Daoy (cell line): Measurements from ENCODE around the gene DNLZ. TPM values are rescaled to one million over a fixed set of nuclear protein-coding genes. Genes with fewer than 3 reads are reported as not detected.
A peak's percentile ranks its signal among the peaks of the same experiment; 100 is the strongest.
"Not testable (repeated sequence)": the region's sequence is repeated elsewhere in the genome, so short reads cannot be mapped to it uniquely, and the experiment has no call there.

ENCODE experiments used
- DNase-seq: peaks from one replicate; pipeline ENCODE4 v3.0.0-alpha.2; 2015; ENCODE audit warnings: low read depth
- total RNA-seq: library from RNA; depleted of rRNA; stranded (reverse); fragments of >200 nt; shearing (Covaris generic); gene quantifications from 2 replicates; pipeline ENCODE4 v1.2.3, GENCODE V29; 2014

The DNLZ gene
- total RNA-seq, 1 experiment from 2014 or later, result 120 TPM

DNA sequence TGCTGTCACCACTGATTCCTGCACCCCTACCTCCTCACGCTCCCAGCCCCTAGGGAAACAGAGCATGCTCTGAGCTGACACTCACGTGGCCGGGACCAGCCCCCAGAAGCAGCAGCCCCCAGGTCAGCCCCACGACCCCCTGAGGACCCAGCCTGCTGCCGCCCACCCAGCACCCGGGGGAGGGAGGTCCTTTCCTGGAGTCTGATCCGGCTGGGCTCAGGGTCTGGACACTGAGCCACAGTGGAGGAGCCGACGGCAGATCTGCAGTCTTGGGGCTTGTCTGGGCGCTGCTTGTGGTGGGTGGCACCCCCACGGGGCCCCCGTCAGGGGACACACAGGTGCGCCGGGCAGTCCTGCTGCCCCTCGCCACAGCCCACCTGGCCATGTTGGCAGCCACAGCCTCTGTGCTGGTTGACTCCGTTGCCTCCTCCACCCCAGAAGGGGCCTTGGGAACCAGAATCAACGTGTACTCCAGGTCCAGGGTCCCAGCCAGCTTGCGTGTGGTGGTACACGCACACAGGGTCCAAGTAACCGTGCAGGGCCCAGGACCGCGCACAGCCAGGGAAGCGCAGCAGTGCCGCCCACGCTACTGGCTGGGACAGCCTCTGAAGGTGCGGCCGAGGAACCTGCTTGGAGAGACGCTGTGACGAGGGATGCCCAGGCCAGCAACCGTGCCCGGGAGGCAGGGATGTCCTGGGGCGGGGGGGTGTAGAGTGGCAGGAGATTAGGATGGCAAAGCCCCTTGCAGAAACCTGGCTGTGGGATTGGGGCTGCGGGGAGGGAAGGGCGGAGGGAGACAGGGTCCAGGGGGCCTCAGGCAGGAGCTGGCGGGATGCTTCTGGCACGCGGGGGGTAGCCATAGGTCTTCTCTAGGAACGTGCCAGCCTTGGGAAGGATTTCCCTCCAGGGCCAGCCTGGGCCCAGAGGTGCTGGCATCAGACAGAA lies 3.5 kb downstream of the DNLZ start:
- DNase-seq, result no peak

DNA sequence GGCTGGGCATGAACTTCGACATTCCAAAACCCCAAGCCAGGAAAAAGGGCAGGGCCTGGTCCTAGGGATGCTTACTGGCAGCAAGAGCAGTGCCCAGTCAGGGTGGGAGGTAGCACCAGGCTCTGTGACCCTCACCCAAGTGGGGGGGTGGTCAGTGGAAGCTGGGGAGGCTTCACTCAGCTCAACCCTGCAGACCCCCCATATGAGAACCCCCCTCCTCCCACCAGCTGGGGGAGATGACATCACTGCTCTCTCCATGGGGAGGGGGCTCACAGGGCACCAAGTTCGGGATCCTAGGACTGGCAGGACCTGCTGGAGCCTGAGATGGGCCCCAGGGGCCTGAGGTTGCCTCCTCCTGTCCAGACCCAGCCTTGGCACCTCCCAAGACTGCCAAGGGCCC lies 4.7 kb downstream of the DNLZ start:
- no peak for DNase-seq

DNA sequence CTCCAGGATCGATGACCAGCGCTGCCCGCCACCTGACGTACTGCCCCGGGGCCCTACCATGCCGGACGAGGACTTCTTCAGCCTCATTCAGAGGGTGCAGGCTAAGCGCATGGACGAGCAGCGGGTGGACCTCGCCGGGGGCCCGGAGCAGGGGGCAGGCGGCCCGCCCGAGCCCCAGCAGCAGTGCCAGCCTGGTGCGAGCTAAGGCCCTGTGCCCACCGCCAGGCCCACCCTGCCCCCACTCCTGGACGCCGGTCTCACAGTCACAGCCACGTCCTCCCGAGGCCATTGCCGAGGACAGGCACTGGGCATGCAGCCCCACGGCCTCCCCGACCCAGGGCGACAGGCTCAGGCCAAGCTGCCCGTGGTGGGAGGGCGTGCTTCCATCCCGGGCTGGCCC lies 5.5 kb downstream of the DNLZ start:
- DNase-seq, result no peak

DNA sequence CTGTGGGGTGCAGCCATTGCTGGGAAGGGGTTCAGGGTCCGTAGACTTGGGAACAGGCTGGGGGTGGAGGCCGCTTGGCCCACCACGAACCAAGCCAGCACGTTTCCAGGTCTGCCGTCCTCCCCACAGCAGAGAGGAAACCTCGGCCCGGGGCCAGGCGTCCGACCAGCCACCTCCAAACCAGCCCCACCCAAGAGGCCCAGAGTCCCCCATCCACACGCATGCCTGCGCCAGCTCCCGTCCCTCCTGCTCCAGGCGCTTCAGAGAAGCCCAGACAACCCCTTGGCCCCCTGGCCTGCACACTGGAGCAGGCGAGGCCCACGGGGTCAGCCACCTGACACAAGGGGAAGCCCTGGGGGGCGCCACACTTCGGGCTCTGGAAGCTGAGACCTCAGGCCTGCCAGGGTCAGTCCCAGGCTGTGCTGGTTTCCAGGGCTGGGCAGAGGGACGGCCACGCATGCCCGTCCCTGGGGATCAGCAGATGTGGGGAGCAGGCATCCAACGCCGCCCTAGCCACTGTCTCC lies 6.3 kb downstream of the DNLZ start:
- no peak for DNase-seq

DNA sequence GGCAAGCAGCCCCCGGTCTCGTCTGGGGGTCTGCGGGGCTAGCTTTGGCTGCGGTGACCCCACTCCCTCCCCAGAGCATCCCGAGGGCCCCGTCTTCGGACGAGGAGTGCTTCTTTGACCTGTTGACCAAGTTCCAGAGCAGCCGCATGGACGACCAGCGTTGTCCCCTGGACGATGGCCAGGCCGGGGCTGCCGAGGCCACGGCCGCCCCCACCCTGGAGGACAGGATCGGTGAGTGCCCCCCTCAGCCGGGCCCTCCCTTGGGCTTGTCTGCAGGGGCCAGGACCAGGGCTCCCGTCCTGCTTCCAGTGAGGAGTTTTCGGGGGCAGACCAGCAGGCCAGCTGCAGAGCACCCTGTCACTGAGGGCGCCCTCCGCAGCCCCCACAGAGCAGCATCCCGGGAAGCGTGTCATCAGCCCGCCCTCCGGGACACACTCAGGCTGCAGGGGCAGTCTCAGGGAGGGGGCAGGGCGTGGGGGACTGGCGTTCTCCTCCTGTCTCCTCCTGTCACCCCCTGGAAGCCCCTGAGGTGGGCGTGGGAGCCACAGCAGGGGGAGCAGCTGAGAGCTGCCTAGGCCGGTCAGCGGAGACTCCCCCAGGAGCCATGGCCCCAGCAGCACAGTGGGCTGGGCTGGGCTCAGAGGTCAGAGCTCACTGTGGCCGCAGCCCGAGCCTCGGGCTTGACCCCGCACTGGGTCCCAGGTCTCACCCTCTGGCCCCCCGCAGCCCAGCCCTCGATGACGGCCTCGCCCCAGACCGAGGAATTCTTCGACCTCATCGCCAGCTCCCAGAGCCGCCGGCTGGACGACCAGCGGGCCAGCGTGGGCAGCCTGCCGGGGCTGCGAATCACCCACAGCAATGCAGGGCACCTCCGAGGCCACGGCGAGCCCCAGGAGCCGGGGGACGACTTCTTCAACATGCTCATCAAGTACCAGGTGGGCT lies 7.7 kb downstream of the DNLZ start:
- DNase-seq, result no peak

DNA sequence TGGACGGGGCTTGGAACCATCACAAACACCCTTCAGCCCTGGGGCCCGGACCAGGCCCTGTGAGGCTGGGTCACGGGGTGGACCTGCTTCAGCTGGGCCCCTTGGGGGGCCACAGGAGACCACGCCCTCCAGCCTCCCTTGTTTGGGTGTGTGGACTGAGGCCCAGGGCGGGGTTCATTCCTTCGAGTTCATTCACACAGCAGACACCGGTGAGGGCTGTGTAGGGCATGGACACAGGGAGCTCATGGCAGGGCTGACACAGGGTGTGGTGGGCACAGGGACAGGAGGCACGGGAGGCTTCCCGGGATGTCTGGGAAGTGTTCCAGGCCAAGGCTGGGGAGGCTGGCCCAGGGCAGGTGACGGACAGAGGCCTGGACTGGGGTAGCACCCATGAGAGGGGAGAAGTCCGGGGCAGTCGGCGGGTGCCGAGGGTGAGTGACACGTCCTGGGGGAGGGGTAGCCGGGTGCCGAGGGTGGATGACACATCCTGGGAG lies 8.9 kb downstream of the DNLZ start:
- peak; percentile 59 for DNase-seq

DNA sequence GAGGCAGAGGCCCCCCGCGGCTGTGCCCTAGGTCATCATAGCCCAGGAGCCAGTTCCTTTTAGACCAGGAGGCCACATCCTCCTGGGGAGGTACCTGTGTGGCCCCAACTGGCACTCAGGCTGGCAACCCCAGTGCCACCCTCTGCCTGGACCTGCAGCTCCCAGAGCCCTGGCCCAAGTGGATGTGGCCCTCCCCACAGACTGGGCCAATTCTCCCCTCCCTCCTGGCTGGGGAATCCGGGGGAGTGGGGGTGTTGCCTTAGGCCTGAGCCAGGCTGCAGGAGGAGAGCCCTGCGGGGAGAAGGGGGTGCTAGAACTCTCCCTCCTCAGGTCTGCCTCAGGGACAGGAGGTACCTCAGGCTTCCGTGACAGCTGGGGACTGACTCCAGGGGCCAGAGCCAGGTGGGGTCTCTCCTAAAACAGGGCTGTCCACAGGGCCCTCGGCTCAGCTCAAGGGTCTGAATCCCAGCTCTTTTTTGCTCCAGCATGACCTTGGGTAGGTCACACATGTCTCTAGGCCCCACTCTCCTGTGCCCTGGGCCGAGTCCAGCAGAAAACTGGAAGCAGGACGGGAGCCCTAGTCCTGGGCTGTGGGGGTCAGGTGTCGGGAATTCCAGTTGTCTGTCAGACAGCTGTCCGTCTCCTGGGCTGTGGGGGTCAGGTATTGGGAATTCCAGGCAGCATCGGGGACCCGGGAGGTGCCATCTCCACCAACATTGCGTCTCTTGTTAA lies 9.6 kb downstream of the DNLZ start:
- no peak for DNase-seq

DNA sequence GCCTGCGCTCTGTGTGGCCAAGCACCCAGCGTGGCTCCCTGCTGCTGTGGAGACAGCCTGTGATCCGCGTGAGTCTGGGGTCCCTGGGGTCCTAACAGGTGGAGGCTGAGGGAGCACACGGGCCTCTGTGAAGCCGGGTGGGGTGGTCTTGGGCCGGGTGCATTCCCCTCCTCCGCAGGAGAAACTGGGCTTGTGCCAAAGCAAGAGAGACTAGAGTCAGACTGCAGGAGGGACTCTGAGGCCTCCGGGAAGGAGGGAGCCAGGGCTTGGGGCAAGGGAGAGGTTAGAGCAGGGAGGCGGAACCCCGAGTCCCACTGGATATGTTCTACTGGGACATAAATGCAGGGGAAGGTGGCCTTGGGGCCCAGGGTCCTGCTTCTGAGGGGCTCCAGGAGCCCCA lies 10.5 kb downstream of the DNLZ start:
- no peak for DNase-seq

DNA sequence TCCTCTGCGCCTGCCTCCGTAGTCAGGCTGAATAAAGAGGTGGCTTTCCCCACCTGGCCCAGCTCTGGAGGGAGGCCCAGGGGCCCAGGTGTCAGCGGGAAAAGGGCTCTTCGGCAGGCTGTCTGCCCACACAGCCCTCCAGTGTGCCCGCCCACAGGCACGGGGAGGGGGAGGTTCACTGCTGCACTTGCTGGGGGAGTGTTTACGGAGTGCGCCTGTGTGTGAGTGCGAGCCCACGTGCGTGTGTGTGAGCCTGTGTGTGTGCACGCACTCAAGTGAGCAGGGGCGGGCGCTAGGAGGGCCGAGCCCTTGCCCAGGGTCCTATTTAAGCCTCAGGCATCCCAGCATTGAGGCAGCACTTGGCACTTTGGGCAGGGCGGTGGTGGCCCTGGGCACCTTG lies 10.9 kb downstream of the DNLZ start:
- DNase-seq, result no peak

DNA sequence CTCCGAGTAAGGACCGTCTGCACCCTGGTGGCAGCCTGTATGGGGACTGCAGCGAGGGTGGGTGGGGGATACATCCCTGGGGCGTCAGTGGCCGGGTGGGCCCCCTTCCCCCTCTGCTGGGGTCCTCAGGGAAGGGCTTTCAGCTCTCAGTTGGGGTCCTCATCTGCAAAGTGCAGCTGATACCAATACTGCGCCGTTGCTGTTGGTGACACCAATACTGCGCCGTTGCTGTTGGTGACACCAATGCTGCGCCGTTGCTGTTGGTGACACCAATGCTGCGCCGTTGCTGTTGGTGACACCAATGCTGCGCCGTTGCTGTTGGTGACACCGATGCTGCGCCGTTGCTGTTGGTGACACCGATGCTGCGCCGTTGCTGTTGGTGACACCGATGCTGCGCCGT lies 11.7 kb downstream of the DNLZ start:
- DNase-seq, result not testable (repeated sequence)

DNA sequence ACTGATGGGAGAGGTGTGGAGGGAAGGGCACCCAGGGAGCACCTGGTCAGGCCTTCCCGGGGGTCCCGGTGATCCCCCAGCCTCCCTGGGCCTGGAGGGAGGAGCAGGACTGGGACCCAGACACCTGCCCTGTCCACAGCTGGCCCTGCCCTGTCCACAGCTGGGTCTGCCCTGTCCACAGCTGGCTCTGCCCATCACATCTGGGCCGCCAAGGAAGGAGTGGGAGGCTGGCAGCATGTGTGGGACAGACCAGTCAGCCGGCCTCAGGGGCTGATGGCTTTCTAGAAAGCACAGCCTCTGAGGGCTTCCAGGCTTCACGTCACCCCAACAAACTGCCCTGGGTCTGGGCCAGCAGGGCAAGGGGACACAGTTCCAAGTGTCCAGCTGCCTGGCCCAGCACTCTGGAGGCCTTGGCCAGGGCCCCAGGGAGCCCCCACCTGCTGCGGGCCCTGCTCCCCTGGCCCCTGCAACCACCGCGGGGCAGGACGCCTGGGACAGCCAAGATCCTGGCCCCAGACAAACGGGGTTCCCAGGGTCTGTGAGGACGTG lies 12.2 kb downstream of the DNLZ start:
- DNase-seq, result no peak

DNA sequence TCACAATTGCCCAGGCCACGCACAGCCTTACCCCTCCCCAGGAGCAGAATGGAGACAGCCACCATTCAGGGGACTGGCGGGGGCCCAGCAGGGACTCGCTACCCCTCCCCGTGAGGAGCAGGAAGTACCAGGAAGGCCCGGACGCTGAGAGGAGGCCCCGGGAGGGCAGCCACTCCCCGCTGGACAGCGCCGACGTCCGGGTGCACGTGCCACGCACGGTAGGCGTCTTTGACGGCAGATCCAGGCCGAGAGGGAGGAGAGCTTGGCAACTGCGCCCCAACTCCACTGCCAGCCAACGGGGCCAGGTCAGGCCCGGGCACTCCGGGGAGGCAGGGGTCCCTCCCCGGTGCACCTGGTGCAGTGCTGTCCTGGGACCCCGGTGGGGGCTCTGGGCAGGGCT lies 14.0 kb downstream of the DNLZ start:
- no peak for DNase-seq

DNA sequence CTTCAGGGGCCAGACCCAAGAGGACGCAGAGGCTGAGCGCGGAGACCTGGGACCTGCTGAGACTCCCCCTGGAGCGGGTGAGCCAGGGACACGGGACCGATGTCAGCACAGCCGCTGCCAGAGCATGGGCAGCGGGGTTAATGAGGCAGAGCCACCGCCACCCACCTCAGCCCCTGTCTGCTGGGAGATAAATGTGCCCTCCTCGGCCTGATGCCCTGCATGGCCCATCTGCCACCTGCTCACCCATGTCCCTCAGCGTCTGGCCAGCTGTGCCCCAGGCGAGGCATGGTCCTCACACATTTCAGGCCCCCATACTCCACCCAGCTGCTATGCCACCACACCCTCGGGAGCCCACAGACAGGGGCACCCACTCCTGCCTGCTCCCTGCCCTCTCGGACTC lies 14.9 kb downstream of the DNLZ start:
- no peak for DNase-seq

DNA sequence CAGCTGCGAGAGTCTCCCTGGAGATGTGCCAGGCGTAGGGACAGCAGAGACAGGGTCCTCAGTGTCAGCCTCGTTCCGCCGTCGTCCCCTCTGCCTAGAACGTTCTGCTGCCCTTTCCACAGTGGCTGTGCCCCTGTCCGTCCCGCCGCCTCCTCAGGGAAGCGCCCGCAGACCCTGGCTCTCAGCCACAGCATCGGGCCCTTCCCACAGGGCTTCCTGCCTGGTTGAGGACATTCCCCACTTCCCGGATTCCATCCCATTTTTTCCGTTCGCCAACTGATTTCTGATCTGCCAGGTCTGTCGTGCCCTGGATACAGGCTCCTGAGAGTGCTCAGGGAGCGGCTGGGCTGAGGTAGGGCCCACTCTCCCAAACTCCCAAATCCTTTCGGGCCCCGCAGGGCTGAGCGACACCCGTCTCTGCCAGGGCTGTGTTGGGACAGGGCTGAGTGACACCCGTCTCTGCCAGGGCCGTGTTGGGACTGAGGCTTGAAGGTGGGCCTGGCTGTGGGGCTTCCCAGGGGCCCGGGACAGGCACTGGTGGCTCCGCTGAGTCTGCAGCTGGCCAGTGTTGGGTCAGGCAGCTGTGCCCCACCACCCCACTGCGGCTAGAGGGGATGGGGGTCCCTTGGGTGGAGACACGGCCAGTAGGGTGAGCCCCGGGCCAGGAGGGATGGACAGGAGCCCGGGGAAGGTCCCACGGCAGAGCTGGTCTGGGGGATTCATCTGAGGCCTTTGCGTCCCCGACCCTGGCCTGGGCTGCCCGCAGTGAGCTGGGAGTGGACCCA lies 15.9 kb downstream of the DNLZ start:
- no peak for DNase-seq

DNA sequence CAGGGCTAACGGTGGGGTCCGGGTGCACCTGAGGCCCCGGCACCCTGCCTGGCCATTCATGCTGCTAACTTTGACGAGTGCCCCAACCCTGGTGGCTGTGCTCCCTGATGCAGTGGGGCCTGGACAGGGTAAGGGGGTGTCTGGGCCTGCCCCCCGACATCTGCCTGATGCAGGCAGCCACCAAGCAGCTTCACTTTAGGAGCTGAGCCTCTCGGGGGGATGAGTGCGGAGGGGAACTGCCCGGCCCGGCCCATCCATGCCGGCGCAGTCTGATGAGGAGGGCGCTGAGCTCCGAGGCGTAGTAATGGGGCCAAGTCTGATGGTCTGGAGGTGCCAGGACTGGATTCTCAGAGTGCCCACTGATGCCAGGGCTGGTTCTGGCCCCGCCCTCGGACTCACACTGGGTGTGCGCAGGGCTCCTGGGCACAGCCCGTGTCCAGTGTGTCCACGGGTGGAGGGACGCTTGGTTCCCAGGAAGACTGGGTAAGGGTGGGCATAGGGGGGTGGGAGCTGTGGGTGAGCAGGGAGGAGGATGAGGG lies 16.5 kb downstream of the DNLZ start:
- DNase-seq, result no peak

DNA sequence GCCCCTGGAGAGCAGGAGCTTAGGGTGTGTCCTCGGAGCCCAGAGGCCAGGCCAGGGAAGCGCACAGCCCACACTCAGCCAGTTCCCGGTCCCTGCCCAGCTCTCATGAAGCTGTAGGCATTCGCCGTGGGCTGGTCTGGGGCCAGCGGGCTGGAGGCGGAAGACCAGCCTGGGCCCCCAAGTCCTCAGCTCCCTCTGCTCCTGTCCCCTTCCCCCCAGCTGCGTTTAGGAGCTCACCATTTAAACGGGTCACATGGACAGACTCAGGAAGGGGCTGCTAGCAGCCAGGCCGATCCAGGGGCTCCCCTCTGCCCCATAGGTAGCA lies 17.4 kb downstream of the DNLZ start:
- no peak for DNase-seq

DNA sequence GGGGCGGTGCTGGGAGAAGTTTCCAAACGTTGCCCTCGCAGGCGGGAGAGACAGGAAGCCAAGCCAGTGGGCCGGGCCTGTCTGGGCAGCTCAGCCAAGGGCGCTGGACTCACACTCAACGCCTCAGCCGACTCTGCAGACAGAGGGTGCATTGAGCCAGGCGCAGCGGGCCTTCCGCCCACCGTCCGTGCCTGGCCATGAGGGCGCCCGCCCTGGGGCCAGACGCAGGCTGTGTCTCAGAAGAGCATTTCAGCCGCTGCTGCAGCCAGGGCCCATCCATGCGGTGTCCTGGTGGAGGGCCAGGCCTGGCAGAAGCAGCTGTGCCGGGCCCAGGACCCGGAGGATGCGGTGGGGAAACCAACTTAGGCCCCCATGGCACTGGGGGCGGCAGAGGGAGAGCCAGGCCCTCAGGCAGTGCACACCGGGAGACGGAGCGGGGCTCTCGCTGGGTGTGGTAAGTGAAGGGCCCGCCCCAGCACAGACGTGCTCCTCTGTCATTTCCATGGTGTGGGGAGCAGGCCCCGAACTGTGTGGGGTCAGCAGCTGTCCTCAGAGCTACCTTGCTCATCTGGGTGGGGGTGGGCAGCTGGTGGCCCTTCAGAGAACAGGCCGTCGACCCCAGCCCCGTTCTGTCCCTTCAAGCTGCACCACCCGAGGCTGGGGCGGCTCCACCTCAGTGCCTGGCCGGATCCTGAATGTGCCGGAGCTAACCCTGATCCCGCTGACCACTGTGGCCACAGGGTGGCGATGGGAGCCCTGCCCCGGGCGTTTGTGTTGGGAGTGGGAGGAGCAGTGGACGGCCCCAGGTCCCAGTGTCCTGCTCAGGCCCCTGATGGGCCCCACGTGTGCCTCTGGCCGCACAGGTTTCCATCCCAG lies 18.0 kb downstream of the DNLZ start:
- DNase-seq, result no peak

DNA sequence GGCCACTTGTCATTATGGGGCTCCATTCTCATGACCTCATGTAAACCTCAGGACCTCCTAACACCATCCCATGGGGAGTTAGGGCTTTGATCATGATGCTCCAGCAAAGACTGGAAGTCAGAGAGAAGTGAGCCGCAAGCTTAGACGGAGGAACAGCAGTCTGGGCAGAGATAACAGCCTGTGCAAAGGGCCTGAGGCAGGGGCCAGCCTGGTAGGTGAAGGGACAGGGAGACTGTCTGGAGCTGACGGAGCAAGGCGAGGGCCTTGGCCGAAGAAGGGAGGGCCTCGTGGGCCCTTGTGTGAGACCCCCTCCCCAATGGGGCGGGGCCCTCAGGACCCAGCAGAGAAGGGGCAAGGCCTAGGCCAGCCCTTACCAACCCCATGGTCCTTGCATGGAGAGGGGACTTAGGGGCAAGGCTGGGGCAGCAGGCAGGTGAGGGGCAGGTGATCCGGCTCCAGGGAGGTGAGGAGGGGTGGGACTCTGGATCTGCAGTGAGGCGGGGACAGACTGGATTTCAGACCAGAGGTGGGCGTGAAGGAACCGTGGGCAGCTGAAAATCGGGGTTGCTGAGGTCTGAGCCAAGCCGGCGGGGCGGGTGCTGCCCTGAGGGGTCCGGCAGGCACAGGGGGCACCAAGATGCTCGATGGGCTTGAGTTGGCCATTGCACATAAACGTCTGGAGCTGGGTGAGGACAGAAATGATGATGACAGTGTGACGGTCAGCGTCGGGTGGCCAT lies 18.8 kb downstream of the DNLZ start:
- DNase-seq, result no peak

DNA sequence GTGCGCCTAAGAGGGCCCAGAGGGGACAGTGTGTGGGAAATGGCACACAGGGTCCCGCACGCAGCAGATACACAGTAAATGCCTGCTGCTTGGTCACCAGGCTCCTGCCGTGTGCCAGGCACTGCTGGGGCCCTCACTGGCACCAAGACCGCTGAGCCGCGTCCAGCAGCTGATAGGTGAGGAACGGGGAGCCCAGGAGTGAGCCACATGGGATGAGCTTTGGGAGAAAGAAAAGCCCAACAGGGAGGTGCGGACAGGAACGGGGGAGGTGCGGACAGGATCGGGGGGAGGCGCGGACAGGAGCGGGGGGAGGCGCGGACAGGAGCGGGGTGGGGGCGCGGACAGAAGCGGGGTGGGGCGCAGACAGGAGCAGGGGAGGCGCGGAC lies 19.7 kb downstream of the DNLZ start:
- DNase-seq, result no peak
